Keratinocyte (primary cell): ENCODE data around the gene SOAT1. TPM values are rescaled to one million over a fixed set of nuclear protein-coding genes. Genes with fewer than 3 reads are reported as not detected.

Experiments
- DNase-seq: peaks from one replicate; pipeline ENCODE4 v3.0.0-alpha.2; 2011; ENCODE audit warnings: low read depth, missing footprints, low spot score
- FAIRE-seq: peaks from 2 replicates; lab custom pipeline; 2011; peaks lifted over from hg19 to GRCh38; lab: Jason Lieb, UNC
- H2AFZ ChIP-seq: 2 replicates; pipeline ENCODE4 v1.6.0; 2012; ENCODE audit warnings: low read length, control low read depth, inconsistent platforms; ENCODE audit not compliant: control insufficient read depth
- H3K27ac ChIP-seq: 2 replicates; pipeline ENCODE4 v1.5.1; 2011; ENCODE audit warnings: low read length; ENCODE audit not compliant: control insufficient read depth, insufficient read depth
- H3K27me3 ChIP-seq: 3 replicates; pipeline ENCODE4 v1.6.0; 2011; ENCODE audit warnings: low read length; ENCODE audit not compliant: control insufficient read depth, insufficient read depth; ENCODE audit errors: extremely low read depth
- H3K36me3 ChIP-seq, 2 experiments: 2 replicates in 1 of 2; 3 replicates in 1 of 2; pipeline ENCODE4 v1.5.1; 2011; ENCODE audit warnings: low read length in 2 of 2, mild to moderate bottlenecking in 1 of 2; ENCODE audit not compliant: control insufficient read depth in 2 of 2, insufficient read depth in 2 of 2; ENCODE audit errors: extremely low read depth in 1 of 2
- H3K4me1 ChIP-seq: 3 replicates; pipeline ENCODE4 v1.5.1; 2011; ENCODE audit warnings: low read length; ENCODE audit not compliant: control insufficient read depth, insufficient read depth; ENCODE audit errors: extremely low read depth
- H3K4me2 ChIP-seq: 3 replicates; pipeline ENCODE4 v1.6.0; 2011; ENCODE audit warnings: low read depth, low read length; ENCODE audit not compliant: control insufficient read depth, insufficient read depth; ENCODE audit errors: extremely low read depth
- H3K4me3 ChIP-seq, 3 experiments: fragments of 200-600 bp in 1 of 3; sonication (generic) in 1 of 3; 2 replicates in 2 of 3; 3 replicates in 1 of 3; pipeline ENCODE4 v1.5.1; 2011 to 2016; ENCODE audit warnings: low read length in 3 of 3, mild to moderate bottlenecking in 3 of 3, control low read depth in 2 of 3, inconsistent platforms in 1 of 3, low read depth in 1 of 3, mixed read lengths in 1 of 3, mixed run types in 1 of 3, moderate library complexity in 1 of 3; ENCODE audit not compliant: control insufficient read depth in 2 of 3, insufficient read depth in 2 of 3; ENCODE audit errors: extremely low read depth in 1 of 3
- H3K79me2 ChIP-seq: 2 replicates; pipeline ENCODE4 v1.6.0; 2012; ENCODE audit warnings: low read length; ENCODE audit not compliant: control insufficient read depth, insufficient read depth
- H3K9ac ChIP-seq: 3 replicates; pipeline ENCODE4 v1.6.0; 2011; ENCODE audit warnings: low read length; ENCODE audit not compliant: control insufficient read depth, insufficient read depth; ENCODE audit errors: extremely low read depth
- H3K9me1 ChIP-seq: 3 replicates; pipeline ENCODE4 v1.6.0; 2011; ENCODE audit warnings: low read length; ENCODE audit not compliant: control insufficient read depth, insufficient read depth; ENCODE audit errors: extremely low read depth
- H3K9me3 ChIP-seq: 2 replicates; pipeline ENCODE4 v1.5.1; 2012; ENCODE audit warnings: low read depth, low read length; ENCODE audit not compliant: control insufficient read depth
- H4K20me1 ChIP-seq: 3 replicates; pipeline ENCODE4 v1.6.0; 2011; ENCODE audit warnings: low read length; ENCODE audit not compliant: control insufficient read depth, insufficient read depth; ENCODE audit errors: extremely low read depth
- EZH2 ChIP-seq: IDR thresholded peaks from one replicate; pipeline ENCODE4 v1.6.1; 2012; ENCODE audit warnings: inconsistent platforms, mild to moderate bottlenecking, low read length, moderate library complexity
- dilution Hi-C: fragments of 300-500 bp; cut with MboI; formaldehyde crosslinking; loops from one replicate; pipeline ENCODE4 v1.7.0; 2020; ENCODE audit warnings: low sequenced_read_pairs; ENCODE audit not compliant: extremely low pct_ligation_motif_present
- polyA plus RNA-seq, 5 experiments: library from polyadenylated mRNA; depleted of rRNA in 3 of 5; stranded (reverse) in 3 of 5; stranded (forward) in 1 of 5; unstranded in 1 of 5; fragments of >200 nt; gene quantifications; 1 replicate in 1 of 5; 2 replicates in 3 of 5; 3 replicates in 1 of 5; pipeline versions ENCODE4 v1.2.1 to v1.2.3, GENCODE V29; 2011 to 2012; ENCODE audit warnings: missing spikeins in 2 of 5, low read depth in 1 of 5, low replicate concordance in 1 of 5
- TF ChIP-seq, protein P1 (sequence below), 3 experiments: IDR thresholded peaks in 1 of 3; conservative IDR thresholded peaks in 1 of 3; optimal IDR thresholded peaks in 1 of 3; 2 replicates in 2 of 3; 3 replicates in 1 of 3; pipeline versions ENCODE3 to v1.5.1; 2011; ENCODE audit warnings: low read length in 3 of 3, mild to moderate bottlenecking in 3 of 3, moderate library complexity in 2 of 3, control low read depth in 1 of 3, inconsistent platforms in 1 of 3; ENCODE audit not compliant: insufficient read depth in 2 of 3; ENCODE audit errors: extremely low read depth in 1 of 3

The SOAT1 gene
- polyA plus RNA-seq, 1 donor (not counting 4 experiments of a cell fraction or from before 2014, with no cell fraction given), result 62.9 TPM

DNA sequence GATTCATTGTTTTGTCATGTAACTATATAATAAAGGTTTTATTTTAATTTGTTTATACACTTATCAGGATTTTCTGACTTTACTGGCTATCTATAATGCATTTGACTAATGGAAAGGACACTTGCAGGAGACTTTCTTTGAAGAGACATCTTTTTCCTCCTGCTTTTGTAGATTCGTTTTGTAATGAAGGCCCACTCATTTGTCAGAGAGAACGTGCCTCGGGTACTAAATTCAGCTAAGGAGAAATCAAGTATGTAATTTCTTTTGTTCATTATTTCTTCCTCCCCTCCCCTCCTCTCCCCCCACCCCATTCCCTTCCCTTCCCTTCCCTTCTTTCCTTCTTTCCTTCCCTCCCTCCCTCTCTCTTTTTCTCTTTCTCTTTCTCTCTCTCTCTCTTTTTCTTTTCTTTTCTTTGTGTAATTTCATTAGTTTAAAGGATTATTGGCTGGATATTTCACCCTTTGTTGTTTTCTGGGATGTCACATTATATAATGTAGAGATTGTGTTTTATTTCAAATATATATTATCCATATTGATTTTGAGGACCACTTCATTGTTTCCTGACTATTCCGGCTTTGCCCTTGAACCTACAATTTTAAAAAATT is 48.4 kb downstream of the SOAT1 start:
- FAIRE-seq, result no peak
- peaks cover 2 to 10% of the 10 kb centered on the region in 2 experiments for H3K36me3 ChIP-seq
- no peaks in the 10 kb centered on the region for H3K79me2 ChIP-seq
- TF ChIP-seq, protein P1, sequence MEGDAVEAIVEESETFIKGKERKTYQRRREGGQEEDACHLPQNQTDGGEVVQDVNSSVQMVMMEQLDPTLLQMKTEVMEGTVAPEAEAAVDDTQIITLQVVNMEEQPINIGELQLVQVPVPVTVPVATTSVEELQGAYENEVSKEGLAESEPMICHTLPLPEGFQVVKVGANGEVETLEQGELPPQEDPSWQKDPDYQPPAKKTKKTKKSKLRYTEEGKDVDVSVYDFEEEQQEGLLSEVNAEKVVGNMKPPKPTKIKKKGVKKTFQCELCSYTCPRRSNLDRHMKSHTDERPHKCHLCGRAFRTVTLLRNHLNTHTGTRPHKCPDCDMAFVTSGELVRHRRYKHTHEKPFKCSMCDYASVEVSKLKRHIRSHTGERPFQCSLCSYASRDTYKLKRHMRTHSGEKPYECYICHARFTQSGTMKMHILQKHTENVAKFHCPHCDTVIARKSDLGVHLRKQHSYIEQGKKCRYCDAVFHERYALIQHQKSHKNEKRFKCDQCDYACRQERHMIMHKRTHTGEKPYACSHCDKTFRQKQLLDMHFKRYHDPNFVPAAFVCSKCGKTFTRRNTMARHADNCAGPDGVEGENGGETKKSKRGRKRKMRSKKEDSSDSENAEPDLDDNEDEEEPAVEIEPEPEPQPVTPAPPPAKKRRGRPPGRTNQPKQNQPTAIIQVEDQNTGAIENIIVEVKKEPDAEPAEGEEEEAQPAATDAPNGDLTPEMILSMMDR (optimal IDR thresholded peaks at IDR 0.05 in 1 of 3, IDR thresholded peaks at IDR 0.05 in 1 of 3, conservative IDR thresholded peaks at IDR 0.05 in 1 of 3; ENCODE audit: extremely low read depth in 1 of 3, insufficient read depth in 2 of 3, low read length in 3 of 3), result no peak
- no peak for TF ChIP-seq EZH2
- no peak overlapping the region for H3K4me3 ChIP-seq
- no peaks in the 10 kb centered on the region for H4K20me1 ChIP-seq
- no peak for DNase-seq
- no peak overlapping the region for H2AFZ ChIP-seq
- H3K9ac ChIP-seq, result no peak overlapping the region
- no peaks in the 10 kb centered on the region for H3K9me3 ChIP-seq
- no peak overlapping the region for H3K4me2 ChIP-seq
- no peaks in the 10 kb centered on the region for H3K27me3 ChIP-seq
- dilution Hi-C loops, result no loop called here
- H3K27ac ChIP-seq, result no peak overlapping the region
- H3K9me1 ChIP-seq, result no peaks in the 10 kb centered on the region
- no peaks in the 10 kb centered on the region for H3K4me1 ChIP-seq

DNA sequence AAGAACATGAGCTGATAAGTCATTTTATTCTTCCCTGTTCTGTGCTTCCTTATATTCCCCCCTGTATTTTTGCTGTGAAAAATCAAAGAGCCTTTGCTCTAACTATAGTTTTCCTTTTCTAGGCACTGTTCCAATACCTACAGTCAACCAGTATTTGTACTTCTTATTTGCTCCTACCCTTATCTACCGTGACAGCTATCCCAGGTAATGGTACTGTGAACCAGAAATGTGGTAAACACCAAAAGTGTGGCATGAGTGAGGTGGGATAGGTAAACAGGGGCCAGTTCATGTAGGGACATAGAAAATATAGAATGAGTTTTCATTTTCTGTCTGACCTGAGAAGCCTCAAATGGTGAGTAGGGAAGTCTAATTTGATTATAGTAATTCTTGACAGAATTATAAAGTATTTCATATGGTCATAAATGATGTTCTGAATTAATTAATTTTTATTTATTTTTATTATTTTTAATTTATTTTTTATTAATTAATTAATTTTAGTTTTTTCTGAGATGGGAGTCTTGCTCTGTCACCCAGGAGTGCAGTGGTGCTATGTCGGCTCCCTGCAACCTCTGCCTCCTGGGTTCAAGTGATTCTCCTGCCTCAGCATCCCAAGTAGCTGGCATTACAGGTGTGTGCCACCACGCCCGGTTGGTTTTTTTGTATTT is 49.3 kb downstream of the SOAT1 start:
- Histone ChIP-seq H3K9me3 (no peaks in the 10 kb centered on the region), H3K4me1 (no peaks in the 10 kb centered on the region), H3K36me3 (peaks cover 2 to 10% of the 10 kb centered on the region in 2 experiments), H2AFZ (no peak overlapping the region), H3K9ac (no peak overlapping the region), H3K4me2 (no peak overlapping the region), H3K79me2 (no peaks in the 10 kb centered on the region), H3K4me3 (no peak overlapping the region), H4K20me1 (no peaks in the 10 kb centered on the region), H3K27me3 (no peaks in the 10 kb centered on the region), H3K27ac (no peak overlapping the region), H3K9me1 (no peaks in the 10 kb centered on the region)
- no peak for TF ChIP-seq EZH2
- TF ChIP-seq, protein P1 (optimal IDR thresholded peaks at IDR 0.05 in 1 of 3, IDR thresholded peaks at IDR 0.05 in 1 of 3, conservative IDR thresholded peaks at IDR 0.05 in 1 of 3; ENCODE audit: extremely low read depth in 1 of 3, insufficient read depth in 2 of 3, low read length in 3 of 3), result no peak
- dilution Hi-C loops, result no loop called here
- no peak for DNase-seq
- FAIRE-seq, result no peak
